ENCODE measurements around the gene ARHGAP26. TPM values are rescaled to one million over a fixed set of nuclear protein-coding genes. Genes with fewer than 3 reads are reported as not detected.

ARHGAP26 gene
- total RNA-seq, 1 donor from 2014 or later, result 25.2 TPM

DNA sequence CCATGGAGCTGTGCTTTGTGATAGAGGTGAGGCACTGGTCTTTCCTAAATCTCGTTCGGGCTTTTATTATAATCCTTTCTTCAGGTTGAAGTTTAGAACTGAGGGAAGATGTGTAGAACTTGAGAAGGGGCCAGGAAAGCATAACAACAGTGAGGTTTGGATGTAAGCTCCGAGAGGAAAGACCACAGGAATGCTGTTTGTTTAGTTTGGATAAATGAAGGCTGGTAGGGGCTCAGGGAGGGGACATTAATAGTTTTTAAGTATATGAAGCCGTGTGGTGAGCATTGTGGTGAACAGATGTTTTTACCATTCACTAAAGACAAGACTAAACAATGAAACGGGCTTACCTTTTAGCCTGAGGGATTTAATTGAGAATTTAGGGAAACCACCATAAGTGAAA is 130.8 kb downstream of the ARHGAP26 start:
- no peak for DNase-seq (ENCODE audit: low read depth in 2 of 2)

DNA sequence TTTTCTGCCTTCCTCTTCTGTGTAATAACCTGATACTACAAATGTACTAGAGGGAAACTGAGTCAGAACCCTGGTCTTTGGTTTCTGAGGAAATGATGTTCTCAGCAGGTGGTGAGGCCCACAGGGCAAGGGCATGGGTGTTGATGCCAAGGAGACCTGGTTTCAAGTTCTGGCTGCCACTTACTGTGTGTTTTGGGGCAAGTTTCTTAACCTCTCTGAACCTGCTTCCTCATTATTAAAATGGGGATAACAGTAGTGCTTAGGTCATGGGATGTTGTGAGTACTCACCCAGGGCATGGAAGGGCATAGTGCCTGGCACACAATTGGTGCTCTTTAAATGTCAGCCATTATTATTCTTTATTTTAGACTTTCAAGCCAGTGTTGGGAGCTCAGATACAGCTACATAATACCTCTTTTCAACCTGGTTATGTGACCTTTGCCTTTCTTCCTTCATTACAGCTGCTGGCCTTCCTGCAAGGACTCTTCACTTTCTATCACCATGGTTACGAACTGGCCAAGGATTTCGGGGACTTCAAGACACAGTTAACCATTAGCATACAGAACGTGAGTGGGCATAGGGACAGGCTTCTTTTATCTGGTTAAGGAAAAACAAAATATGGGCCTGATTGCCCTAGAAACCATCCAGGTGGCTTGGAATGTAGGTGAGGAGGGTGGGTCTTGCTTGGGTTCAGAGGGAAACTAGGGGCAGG is 131.5 kb downstream of the ARHGAP26 start:
- no peak for DNase-seq (ENCODE audit: low read depth in 2 of 2)

DNA sequence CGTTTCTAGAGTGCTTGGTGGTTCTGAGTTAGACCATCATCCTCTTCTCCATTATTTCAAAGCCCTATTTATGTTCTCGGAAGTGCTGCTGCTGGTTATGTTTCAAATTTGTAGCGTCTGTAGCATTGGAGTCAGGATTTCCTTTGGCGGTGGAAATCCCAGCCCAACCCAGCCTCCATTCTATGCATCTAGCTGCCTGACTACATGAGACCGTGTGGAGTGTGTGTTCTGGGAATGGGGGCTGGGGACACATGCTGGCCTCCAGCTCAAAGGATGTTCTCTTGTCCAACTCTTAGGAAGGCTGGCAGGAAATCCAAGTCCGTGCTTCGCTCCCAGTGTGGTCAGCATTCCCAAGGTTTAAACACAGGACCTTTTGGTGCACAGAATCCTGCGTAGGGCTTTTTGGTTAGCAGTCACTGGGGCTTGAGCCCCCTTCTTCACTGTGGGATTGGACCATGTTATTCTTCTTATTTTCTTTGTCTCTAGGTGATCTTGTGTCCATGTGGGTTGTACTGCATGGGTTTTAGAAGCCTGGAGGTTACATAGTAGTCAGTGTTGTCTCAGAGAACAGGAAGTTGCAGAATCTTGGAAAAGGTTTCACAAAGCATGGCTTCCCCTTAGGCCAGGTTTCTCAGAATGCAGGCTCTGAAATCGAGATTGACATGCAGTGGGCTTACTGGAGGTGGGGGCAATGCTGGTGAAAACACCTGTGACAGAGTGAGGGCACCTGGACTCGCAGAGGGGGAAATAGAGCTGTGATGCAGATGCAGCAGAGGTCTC is 132.2 kb downstream of the ARHGAP26 start:
- DNase-seq (ENCODE audit: low read depth in 2 of 2), result no peak

DNA sequence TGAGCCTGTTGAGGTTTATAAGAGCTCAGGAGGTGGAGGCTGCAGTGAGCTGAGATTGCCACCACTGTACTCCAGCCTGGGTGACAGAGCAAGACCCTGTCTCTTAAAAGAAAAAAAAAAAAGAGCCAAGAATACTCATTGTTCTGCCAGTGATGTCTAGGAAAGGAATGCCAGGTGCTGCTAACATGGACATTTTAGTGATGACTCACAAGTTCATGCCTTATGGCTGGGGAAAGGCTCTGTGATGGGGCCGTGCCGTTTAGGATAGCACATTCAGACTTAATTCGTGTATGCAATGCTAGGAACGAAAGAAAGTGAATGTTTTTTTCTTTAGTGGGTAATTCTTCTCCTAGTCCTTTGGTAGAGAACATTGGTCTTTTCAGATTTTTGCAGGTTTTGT is 134.2 kb downstream of the ARHGAP26 start:
- peak in 1 of 2 donors; percentile 38 for DNase-seq (ENCODE audit: low read depth in 2 of 2)

DNA sequence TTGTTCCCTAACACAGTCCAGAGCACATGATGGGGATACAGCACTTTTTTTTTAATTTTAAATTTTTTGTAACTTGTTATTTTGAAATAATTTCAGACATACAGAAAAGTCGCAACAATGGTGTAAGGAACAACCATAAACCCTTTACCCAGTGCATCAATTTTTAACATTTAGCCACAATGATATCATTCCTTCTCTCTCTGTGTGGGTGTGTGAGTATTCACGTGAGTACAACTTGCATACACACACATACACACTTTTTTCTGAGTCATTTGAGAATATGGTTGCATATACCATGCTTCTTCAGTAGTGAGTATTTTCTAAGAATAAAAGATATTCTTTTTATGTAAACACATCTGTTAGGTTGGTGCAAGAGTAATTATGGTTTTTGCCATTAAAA is 135.2 kb downstream of the ARHGAP26 start:
- no peak for DNase-seq (ENCODE audit: low read depth in 2 of 2)

DNA sequence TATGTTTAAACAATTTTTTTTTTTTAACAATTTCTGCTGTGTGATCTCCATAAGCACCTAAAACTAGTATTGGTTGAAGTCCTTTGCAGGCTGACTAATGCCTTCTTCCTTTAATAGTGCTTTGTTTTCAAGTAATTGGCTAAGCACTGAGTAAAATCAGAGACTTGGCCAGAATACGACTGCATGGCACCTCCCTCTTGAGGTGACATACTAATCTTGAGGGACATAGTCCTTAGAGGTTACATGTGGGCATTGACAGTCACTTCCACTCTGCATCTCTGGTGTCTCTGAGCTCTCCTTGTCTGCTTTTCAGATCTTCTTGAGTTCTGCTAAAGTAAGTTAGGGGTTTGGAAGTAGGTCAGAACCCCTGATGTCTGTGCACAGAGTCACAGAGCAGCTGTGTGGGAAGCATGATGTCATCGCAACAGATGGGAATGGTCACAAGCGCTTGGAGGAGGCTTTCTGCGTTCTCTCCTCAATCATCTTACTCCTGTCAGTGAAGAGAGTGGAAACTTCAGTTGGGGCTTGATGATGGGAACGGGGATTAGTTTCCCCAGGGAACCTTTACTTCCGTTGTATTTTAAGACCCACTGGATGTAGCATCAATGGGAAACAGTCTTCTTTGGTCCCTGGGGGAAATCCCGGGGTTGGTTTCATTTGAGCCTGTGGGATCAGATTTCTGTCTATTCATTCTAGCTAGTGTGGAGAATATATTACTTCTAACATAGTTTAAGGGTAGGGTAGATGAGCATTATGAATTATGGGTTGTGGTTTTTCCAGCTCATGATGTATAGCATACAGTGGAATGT is 136.9 kb downstream of the ARHGAP26 start:
- DNase-seq (ENCODE audit: low read depth in 2 of 2), result no peak

DNA sequence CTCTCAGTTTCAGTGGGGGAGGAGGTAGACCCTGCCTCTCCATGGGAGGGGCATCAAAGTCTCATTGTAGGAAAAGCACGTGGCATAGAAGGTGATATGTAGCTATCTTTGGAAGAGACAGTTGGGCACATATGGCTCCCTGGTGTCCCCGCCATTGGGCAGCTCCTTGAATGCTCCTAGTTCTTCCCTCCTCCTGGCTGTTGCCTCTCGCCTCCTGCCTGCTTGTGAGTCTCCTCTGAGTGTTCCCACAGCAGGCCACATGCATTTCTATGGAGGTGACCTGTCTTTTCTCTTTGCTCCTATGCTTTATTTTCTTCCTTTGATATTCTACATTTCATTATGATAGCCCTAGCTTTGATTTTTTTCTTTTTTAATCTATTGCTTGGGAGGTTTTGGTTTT is 138.5 kb downstream of the ARHGAP26 start:
- no peak for DNase-seq (ENCODE audit: low read depth in 2 of 2)

DNA sequence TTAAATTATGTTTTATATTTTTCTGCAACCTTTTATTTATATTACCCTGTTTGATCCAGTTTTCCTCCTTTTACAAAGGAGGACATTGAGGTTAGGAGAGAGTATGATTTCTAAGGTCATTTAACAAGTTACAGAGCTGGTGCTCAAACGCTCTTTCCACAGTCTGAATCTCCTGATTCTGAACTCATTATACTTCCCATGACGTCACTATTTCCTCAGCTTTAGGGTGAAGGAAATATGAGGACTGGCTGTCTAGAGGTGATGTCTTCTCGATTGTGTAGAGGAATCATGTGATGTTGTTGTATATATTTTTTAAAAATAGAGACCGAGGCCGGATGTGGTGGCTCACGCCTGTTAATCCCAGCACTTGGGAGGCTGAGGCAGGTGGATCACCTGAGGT is 140.0 kb downstream of the ARHGAP26 start:
- DNase-seq (ENCODE audit: low read depth in 2 of 2), result no peak

DNA sequence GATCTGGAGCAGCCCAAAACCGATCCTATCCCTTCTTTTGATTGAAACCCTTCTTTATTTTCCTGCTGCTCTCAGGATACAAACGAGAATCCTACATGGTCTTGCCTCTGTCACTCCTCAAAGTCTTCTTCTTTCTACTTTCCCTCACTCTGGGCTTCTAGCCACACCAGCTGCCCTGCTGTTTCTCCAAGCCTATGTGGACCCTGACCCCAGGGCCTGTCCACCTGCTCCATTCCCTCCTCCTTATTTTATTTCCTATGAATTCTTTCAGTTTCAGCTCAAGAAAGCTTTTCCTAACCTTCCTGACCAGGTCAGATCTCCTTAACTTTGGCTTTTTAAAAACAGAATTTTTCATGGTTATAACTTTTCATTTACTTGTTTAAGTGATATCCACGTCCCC is 141.0 kb downstream of the ARHGAP26 start:
- DNase-seq (ENCODE audit: low read depth in 2 of 2), result no peak

DNA sequence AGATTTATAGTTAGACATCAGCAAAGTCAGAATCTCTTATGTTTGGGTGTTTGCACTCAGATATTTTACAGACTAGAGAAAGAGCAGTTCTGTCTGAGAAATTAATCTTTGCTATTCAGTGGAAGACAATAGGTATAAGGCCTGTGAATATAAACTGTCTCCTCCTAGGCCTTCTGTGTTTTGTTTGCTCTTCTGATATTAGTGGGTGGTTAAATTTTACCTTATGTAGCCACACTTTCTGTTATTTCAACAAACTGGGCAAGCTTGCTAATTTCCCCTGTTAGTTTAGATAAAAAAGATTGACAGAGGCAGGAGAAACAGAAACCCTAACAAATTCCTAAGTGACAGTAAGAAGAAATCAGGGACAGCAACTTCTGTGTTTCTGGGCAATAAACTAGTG is 141.6 kb downstream of the ARHGAP26 start:
- no peak for DNase-seq (ENCODE audit: low read depth in 2 of 2)

DNA sequence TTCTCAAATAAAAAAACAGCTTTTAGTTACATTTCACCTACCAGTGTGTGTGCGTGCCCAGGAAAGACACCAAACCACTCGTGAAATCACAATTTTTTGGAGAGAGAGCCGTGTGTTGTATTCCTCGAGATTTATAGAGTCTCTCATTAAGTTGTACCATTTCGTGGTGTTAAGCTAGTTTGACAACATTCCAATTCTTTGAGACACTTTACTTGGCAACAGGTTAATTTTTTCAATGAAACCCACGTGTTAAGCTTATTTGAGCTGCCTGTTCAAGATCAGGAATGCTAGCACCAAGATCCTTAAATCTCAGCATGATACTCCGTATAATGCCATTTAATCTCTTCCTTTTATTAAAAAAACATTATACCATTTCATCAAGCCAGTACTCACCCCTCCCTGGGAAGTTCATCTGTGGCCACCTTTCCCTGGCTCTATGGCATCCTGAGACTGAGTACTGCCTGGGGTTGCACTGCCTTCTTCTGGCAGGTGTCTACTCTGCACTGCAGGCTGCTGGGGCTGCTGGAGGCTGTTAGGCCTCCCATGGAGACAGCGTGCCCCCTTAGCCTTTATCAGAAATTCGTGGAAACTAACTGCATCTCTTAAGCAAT is 143.7 kb downstream of the ARHGAP26 start:
- DNase-seq (ENCODE audit: low read depth in 2 of 2), result no peak

DNA sequence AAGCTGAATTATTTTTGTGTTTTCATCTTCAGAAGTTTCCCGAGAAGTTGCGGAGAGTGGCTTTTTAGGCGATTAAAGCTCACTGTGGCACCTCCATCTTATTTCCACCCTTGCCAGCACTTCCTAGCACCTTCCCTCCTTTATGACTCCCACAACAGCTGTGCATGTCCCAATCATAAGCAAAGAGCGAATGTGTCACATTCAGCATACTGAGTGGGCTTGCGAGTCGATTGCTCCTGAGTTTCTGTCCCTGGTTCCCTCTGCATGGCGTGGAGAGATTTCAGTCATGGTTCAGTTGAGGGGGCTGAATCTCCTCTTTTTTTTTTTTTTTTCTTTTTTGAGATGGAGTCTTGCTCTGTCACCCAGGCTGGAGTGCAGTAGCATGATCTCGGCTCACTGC is 144.9 kb downstream of the ARHGAP26 start:
- no peak for DNase-seq (ENCODE audit: low read depth in 2 of 2)

DNA sequence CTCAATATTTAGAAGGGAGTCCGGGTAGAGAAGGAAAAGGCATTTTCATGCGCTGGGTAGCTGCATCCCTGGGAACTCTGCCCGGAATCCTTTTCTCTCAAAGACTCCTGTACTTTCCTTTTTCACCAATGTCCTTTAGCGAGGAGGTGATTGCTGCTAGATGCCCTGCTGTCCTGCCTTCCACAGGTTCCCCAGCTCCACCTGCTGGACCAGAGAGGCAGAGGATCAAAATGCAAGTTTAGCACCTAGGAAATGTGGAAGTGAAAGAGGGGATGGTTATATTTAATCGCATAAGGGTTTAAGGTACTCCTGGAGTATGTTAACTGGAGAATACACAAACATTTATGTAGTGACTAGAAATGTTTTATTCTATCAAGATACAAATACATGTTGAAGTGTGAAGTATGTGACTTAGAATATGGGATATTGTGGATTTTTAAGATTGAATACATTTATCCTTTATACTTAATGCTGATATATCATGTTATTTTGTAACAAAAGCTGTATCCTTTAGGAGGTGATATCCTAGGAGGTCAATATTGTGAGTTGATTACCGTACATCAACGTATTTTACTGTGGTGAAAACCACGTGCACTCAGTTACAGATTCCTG is 145.7 kb downstream of the ARHGAP26 start:
- peak in 1 of 2 donors; percentile 29 for DNase-seq (ENCODE audit: low read depth in 2 of 2)

DNA sequence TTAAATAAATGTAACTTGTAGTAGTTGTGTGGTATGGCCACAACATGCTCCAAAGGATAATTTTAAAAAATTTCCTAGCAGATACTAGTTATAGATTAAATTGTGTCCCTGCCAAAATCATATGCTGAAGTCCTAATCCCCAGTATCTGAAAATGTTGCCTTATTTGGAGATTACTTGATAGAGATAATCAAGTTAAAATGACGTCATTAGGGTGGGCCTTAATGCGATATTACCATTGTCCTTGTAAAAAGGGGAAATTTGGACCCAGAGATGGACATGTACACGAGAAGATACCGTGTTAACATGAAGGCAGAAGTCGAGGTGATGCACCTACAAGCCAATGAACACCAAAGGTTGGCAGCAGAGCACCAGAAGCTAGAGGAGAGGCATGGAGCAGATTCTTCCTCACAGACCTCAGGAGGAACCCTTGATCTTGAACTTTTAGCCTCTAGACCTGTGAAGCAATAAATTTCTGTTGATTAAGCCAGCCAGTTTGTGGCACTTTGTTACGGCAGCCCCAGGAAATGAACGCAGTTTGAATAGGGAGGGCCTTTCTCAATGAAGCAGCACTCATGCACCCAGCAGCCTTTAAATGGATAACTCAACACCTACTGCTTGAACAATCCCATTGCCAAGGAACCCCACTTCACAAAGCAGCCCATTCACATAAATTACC is 148.9 kb downstream of the ARHGAP26 start:
- DNase-seq (ENCODE audit: low read depth in 2 of 2), result no peak

DNA sequence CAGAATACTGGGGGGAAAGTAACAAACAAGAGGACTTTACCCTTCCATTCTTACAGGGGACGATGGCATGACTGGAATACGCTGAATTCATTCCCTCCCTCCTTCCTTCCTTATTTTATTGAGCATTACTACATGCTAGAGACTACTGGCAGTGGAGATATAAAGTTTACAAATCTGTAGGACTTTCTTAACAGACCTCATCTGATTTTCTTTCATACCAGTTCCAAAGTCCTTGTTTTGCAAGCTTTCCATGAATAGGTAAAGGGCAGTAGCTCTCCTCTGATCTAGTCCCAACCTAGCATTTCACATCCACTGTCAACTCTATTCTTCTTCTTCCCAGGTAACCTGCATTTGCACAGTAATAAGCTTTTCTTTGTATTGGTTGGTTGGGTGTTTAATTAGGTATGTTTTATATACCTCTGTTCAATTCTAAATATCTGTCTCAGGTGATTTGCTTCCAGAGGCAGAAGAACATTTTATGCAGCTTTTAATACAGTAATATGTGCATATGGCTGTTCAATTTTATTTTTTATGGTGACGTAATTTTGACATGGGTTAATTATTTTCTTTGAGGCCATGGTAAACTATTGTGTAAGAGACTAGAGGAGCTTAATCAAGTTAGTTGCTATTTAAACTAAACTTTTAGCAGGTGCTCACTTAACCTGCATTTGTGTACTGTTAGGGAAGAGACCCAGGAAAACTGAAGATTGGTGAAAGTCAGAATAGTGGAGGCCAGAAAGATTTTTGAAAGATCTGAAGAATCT is 150.9 kb downstream of the ARHGAP26 start:
- DNase-seq (ENCODE audit: low read depth in 2 of 2), result no peak

DNA sequence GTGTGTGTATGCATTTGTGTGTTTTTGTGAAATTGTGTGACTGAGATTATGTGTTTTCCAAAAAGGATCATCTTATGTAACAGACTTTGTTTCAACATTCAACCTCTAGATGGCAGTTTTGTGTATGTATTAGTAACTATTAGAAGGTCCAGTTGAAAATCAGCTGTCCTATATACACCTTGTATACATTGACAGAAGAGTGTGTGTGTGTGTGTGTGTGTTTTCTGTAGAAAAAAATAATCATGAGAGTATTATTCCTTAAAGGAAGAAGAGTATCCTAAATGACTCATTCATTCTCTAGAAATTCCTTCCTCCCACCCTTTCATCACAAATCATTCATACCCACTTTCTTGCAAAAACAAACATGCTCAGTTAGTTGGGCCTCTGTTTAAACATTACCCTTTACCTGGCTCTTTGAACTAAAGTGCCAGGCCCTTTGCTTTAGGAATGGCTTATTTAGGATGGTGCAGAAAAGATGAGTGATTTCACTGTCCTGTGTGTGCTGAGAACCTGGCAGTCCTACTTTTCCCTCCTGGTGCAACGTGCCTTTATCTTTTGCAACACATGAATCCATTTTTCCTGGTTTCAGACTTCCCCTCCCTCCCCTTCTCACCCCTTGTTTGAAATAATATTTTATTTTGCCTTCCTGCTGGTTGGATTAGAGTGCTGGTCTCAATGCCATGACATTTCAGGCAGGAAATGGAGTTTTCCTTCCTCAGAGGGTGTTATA is 152.2 kb downstream of the ARHGAP26 start:
- DNase-seq (ENCODE audit: low read depth in 2 of 2), result peak; percentile 70 to 81

DNA sequence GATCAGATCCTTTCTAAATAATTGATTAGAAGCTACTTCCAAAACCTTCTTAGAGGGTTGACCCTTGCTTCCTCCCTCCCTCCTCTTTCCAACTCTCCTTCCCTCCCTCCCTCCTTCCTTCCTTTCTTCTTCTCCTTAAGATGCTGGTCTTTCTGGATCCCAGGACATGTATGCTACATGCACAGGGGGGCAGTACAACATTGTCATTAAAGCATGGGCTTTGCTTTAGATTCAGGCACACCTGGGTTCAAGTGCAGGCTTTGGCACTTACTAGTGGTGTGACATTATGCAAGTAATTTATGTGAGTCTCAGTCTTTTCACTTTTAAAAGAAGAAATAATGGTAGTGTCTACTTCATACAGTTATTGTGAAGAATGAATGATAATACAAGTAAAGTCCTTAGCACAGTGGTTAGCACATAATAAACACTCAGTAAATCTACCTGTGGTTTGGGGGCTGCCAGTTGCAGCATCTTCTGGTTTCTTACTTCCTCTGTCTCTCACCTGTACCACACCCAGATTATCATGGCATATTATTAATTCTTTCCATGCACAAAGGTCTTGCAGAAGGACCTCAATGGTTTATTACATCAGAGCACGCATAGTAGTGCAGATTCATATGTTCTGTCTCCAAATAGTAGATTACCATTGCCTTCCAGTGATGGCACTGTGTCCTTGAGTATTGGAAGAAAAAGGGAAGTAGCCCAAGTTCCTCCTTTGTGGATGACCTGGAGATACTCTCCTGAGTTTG is 154.1 kb downstream of the ARHGAP26 start:
- peak in 1 of 2 donors; percentile 28 for DNase-seq (ENCODE audit: low read depth in 2 of 2)

DNA sequence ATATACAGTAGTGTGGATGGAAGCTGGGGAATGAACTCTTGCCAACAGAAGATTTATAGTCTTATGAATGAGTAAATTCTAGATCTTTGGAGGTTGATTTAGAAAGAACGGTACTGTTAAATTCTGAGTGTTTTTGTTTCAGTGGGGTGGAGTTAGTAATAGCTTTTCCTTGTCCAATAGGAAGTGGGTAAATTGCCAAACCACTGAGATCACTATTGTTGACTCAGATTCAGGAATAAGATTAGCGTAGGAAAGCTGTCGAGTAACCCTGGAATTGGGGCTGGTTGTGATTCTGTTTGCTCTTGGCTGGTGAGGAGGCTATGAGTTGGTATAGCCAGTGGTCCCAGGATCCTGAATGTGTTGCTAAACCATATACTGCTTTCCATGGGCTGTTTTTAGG is 155.6 kb downstream of the ARHGAP26 start:
- peak in 1 of 2 donors; percentile 85 for DNase-seq (ENCODE audit: low read depth in 2 of 2)

DNA sequence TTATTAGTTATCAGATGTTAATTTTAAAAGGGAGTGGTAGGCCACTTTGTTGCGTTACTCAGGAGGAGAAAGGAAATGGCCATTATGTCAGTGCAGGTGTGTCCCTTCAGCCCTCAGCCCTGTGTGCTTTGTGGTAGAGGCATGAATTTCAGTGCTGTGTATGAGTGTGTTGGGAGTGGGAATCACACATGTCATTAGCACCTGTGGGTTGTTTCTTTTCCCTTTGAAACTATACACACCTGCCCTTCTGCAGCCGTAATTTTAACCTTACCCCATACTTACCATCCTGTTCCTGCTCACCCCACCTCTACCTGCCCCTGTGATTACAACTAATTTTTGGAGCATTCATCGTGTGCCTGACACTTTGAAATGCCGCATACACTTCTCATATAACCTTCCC is 156.4 kb downstream of the ARHGAP26 start:
- no peak for DNase-seq (ENCODE audit: low read depth in 2 of 2)

Data from dermis microvascular lymphatic vessel endothelial cell (primary cell).